MM.1S (cell line): ENCODE results near the gene FAM9A.

Source experiments
- EZH2phosphoT487 ChIP-seq: fragments of 300-600 bp; sonication (generic); IDR thresholded peaks from 2 replicates; pipeline ENCODE4 v1.6.1; 2018; ENCODE audit warnings: antibody characterized with exemption, low read length
- TF ChIP-seq, protein P1 (sequence below): fragments of 300-600 bp; sonication (generic); IDR thresholded peaks from 2 replicates; pipeline ENCODE4 v1.5.1; 2016; ENCODE audit warnings: antibody characterized with exemption, low read length, mixed read lengths

DNA sequence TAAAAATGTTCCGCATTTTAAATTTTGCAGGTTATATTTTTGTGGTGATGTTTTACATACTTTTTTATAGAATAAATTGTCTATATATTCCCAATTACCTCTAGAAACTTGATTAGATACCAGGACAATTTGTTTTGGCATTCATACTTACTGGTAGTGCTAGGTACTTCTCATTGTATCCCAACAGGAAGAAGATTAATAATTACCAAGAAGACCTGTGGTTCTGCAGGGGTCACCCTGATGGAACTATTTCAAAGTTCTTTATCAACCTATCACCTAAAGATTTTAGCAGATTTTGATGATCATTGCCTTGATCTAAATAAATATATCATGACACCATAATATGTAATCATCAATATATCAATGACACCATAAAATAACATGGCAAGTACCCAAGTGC, 22.5 kb upstream of the FAM9A start:
- TF ChIP-seq, protein P1, sequence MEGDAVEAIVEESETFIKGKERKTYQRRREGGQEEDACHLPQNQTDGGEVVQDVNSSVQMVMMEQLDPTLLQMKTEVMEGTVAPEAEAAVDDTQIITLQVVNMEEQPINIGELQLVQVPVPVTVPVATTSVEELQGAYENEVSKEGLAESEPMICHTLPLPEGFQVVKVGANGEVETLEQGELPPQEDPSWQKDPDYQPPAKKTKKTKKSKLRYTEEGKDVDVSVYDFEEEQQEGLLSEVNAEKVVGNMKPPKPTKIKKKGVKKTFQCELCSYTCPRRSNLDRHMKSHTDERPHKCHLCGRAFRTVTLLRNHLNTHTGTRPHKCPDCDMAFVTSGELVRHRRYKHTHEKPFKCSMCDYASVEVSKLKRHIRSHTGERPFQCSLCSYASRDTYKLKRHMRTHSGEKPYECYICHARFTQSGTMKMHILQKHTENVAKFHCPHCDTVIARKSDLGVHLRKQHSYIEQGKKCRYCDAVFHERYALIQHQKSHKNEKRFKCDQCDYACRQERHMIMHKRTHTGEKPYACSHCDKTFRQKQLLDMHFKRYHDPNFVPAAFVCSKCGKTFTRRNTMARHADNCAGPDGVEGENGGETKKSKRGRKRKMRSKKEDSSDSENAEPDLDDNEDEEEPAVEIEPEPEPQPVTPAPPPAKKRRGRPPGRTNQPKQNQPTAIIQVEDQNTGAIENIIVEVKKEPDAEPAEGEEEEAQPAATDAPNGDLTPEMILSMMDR, result no peak
- no peak for TF ChIP-seq EZH2phosphoT487
